Sigmoid colon (tissue), 7 donors: Measurements from ENCODE around the gene PPFIA3. TPM values are rescaled to one million over a fixed set of nuclear protein-coding genes. Genes with fewer than 3 reads are reported as not detected.
"Not testable (repeated sequence)": the region's sequence is repeated elsewhere in the genome, so short reads cannot be mapped to it uniquely, and the experiment has no call there.

ENCODE experiments used
- DNase-seq: peaks from one replicate; pipeline ENCODE4 v3.0.0-alpha.2; 2019
- H3K27ac ChIP-seq, 4 donors: fragments of 200-600 bp; sonication (generic); one replicate each; pipeline ENCODE4 v1.5.1; 2016 to 2019; ENCODE audit warnings: mild to moderate bottlenecking in 1 of 4
- H3K27me3 ChIP-seq, 3 donors: fragments of 200-600 bp; sonication (generic); one replicate each; pipeline ENCODE4 v1.5.1; 2019; ENCODE audit warnings: mild to moderate bottlenecking in 1 of 3
- H3K36me3 ChIP-seq, 4 donors: fragments of 200-600 bp; sonication (generic); one replicate each; pipeline ENCODE4 v1.5.1; 2016 to 2019
- H3K4me1 ChIP-seq, 4 donors: fragments of 200-600 bp; sonication (generic); one replicate each; pipeline ENCODE4 v1.5.1; 2017 to 2019
- H3K4me3 ChIP-seq, 4 donors: fragments of 200-600 bp; sonication (generic); one replicate each; pipeline ENCODE4 v1.5.1; 2017 to 2019; ENCODE audit warnings: mild to moderate bottlenecking in 2 of 4, moderate library complexity in 1 of 4
- H3K9me3 ChIP-seq, 4 donors: fragments of 200-600 bp in 3 of 4; sonication (generic) in 3 of 4; one replicate each; pipeline versions ENCODE4 v1.5.1 to v1.6.1; 2013 to 2019
- CTCF ChIP-seq, 4 experiments: fragments of 450-650 bp in 3 of 4; fragments of 200-600 bp in 1 of 4; IDR thresholded peaks; one replicate each; pipeline ENCODE4 v1.5.1; 2016 to 2019; ENCODE audit warnings: antibody characterized with exemption in 4 of 4, mild to moderate bottlenecking in 3 of 4, moderate library complexity in 2 of 4
- EP300 ChIP-seq, 4 donors: sonication (generic); formaldehyde crosslinking; IDR thresholded peaks; one replicate each; pipeline ENCODE4 v1.6.1; 2017; ENCODE audit warnings: antibody characterized with exemption in 4 of 4
- POLR2A ChIP-seq, 2 donors: fragments of 450-650 bp; IDR thresholded peaks; one replicate each; pipeline ENCODE4 v1.6.1; 2016; ENCODE audit warnings: antibody characterized with exemption in 2 of 2, mild to moderate bottlenecking in 2 of 2, moderate library complexity in 2 of 2
- POLR2AphosphoS5 ChIP-seq, 4 donors: sonication (generic); formaldehyde crosslinking; IDR thresholded peaks; one replicate each; pipeline ENCODE4 v1.6.1; 2017; ENCODE audit warnings: antibody characterized with exemption in 4 of 4
- WGBS, 2 donors: extraction: QIAGEN DNeasy Blood & Tissue Kit; methylation state at CpG; one replicate each; pipeline ENCODE4 v1.1.7; 2013; 5-methylcytosine and 5-hydroxymethylcytosine counted together
- intact Hi-C: fragments of 100-400 bp; cut with DNase I; formaldehyde crosslinking; loops from one replicate; pipeline ENCODE4 v1.15.1; 2023
- polyA plus RNA-seq, 3 donors: library from polyadenylated mRNA; stranded (reverse); fragments of 200-250 nt; gene quantifications; one replicate each; pipeline ENCODE4 v1.2.3, GENCODE V29; 2013
- total RNA-seq, 4 donors: library from RNA; depleted of rRNA; stranded (reverse); fragments of >200 nt; gene quantifications; one replicate each; pipeline ENCODE4 v1.1.0, GENCODE V29; 2016
- donor health status: healthy with polysubstance abuse.
- donor health status: Bipolar disorder and iron deficiency.
- donor health status: healthy.

PPFIA3 gene
- total and polyA plus RNA-seq, 7 donors, result 2.0 to 35.3 (median 3.9) TPM

DNA sequence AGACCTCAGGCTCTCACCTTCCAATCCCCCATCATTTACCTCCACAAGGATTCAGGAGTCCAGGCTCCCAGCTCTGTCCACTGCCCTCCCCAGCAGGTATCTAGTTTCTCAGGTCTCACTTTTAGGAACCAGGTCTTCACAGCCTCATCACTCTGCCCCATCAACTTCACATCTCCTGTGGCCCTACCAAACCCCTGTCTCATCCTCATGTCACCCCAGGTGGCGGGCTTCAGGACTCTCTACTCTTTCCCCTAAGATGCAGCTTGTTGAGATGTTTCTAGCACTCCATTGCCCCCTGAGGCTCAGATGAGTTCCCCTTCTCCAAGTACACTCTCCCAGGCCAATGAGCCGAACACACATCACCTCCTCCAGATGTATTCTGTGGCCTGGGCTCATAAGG lies 1.5 kb downstream of the PPFIA3 start:
- Histone ChIP-seq H3K4me3 (no peak overlapping the region), H3K27me3 (no peaks in the 10 kb centered on the region), H3K36me3 (no peaks in the 10 kb centered on the region), H3K4me1 (peaks cover 0 to 31% (median 26%) of the 10 kb centered on the region in 4 donors), H3K9me3 (no peaks in the 10 kb centered on the region), H3K27ac (no peak overlapping the region)
- 90 to 96% methylated on average over 2 of the region's 2 CpGs for WGBS, 2 donors
- no peak for DNase-seq
- intact Hi-C loops, result no loop called here
- no peak for TF ChIP-seq CTCF (IDR thresholded peaks at IDR 0.05)
- TF ChIP-seq POLR2AphosphoS5 (IDR thresholded peaks at IDR 0.05), result no peak
- TF ChIP-seq POLR2A (IDR thresholded peaks at IDR 0.05), result no peak
- TF ChIP-seq EP300 (IDR thresholded peaks at IDR 0.05), result no peak

- intact Hi-C loops, result not testable (repeated sequence)
Measured at GRCh38 chr19:49121841-49122240, 2.5 kb downstream of the PPFIA3 start.

DNA sequence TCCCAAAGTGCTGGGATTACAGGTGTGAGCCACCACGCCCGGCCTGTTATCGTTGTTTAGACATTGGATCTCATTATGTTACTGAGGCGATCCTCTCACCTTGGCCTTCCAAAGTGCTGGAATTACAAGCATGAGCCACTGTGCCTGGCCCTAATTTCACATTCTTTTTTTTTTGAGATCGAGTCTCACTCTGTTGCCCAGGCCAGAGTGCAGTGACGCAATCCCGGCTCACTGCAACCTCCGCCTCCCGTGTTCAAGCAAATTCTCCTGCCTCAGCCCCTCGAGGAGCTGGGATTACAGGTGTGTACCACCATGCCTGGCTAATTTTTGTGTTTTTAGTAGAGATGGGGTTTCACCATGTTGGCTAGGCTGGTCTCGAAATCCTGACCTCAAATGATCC lies 3.9 kb downstream of the PPFIA3 start:
- H3K36me3 ChIP-seq, intact Hi-C loops, H3K27ac ChIP-seq, DNase-seq, H3K9me3 ChIP-seq, H3K27me3 ChIP-seq, H3K4me3 ChIP-seq: not testable (repeated sequence)
- 84 to 93% methylated on average over 11 of the region's 11 CpGs for WGBS, 2 donors
- peaks cover 0 to 28% (median 23%) of the 10 kb centered on the region in 4 donors for H3K4me1 ChIP-seq

More at GRCh38 chr19:49121841-49122240, 2.5 kb downstream of the PPFIA3 start:
- H3K27me3 ChIP-seq, H3K4me3 ChIP-seq, H3K27ac ChIP-seq, DNase-seq, H3K9me3 ChIP-seq, H3K36me3 ChIP-seq: not testable (repeated sequence)
- 78 to 89% methylated on average over 10 of the region's 10 CpGs for WGBS, 2 donors
- peaks cover 0 to 31% (median 26%) of the 10 kb centered on the region in 4 donors for H3K4me1 ChIP-seq

DNA sequence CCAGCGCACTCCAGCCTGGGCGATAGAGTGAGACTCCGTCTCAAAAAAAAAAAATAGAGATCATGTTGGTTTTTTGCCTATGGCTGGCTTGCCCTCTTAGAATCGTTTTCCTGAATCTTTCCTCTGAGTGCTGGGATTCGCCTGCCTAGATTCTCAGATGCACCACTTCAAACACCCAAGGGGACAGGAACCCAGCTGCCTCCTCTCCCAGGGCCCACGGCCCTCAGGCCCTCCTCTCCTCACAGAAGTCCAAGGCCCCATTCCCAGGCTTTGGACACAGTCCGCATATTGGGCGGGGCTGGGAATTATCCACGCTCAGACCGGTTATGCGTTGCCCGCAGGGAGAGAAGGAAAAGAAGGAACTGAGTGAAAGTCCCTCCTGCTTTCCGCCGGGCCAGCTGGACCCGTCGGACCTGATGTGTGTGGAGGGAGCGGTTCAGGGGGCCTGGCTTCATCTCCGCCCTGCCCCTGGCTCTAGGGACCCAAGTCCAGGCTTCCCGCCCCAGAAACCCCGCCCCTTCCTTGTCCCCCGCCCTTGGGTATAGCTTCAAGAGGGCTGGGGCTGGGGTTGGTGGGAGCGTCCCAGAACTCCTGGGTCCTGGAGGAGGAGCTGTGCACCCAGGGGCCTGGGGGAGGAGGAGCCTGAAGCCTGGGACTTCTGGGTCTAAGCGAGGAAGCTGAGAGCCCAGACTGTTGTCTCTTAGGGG lies 5.8 kb downstream of the PPFIA3 start:
- DNase-seq, result no peak
- Histone ChIP-seq H3K27me3 (no peaks in the 10 kb centered on the region), H3K36me3 (no peaks in the 10 kb centered on the region), H3K9me3 (no peaks in the 10 kb centered on the region), H3K4me3 (no peak overlapping the region), H3K4me1 (peaks cover 0 to 22% (median 12%) of the 10 kb centered on the region in 4 donors), H3K27ac (no peak overlapping the region)
- WGBS, 2 donors, result 14 to 53% methylated on average over 23 of the region's 23 CpGs
- intact Hi-C loops, result no loop called here
- no peak for TF ChIP-seq POLR2A (IDR thresholded peaks at IDR 0.05)

DNA sequence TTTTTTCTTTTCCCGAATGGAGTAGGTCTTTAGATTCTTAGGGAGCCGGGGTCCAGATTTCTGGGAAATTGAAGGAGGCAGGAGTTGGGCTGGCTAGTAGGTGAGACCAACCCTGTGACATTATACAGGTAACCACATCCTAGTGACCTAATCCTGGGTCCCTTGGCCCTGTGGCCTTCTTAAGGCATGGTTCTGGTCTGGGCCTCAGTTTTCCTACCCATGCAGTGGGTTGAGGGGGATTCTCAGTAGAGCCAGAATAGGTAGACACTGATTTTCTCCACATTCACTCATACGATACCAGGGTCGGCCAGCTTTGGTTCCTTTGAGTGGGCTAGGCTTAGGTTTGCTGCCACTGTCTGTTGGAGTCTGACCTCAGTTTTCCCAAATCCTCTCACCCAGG lies 7.2 kb downstream of the PPFIA3 start:
- intact Hi-C loops, result no loop called here

GRCh38 chr19:49127225-49127624 lies 7.9 kb downstream of the PPFIA3 start:
- H3K27ac ChIP-seq, result peak overlapping the region in 3 of 4 donors; percentile 53 to 82 (median 77)
- DNase-seq, intact Hi-C loops, H3K36me3 ChIP-seq, H3K4me3 ChIP-seq, H3K27me3 ChIP-seq, H3K9me3 ChIP-seq: not testable (repeated sequence)
- peaks cover 0 to 18% (median 11%) of the 10 kb centered on the region in 4 donors for H3K4me1 ChIP-seq
- WGBS, 2 donors, result 96 to 97% methylated on average over 12 of the region's 12 CpGs

More for the DNA sequence above, 7.2 kb downstream of the PPFIA3 start:
- no peak for DNase-seq
- Histone ChIP-seq H3K27ac (no peak overlapping the region), H3K9me3 (no peaks in the 10 kb centered on the region), H3K27me3 (no peaks in the 10 kb centered on the region), H3K4me1 (peaks cover 0 to 18% (median 11%) of the 10 kb centered on the region in 4 donors), H3K36me3 (no peaks in the 10 kb centered on the region), H3K4me3 (no peak overlapping the region)
- no peak for TF ChIP-seq CTCF (IDR thresholded peaks at IDR 0.05)
- no peak for TF ChIP-seq POLR2A (IDR thresholded peaks at IDR 0.05)
- TF ChIP-seq POLR2AphosphoS5 (IDR thresholded peaks at IDR 0.05), result no peak
- no peak for TF ChIP-seq EP300 (IDR thresholded peaks at IDR 0.05)
- 82 to 87% methylated on average over 4 of the region's 4 CpGs for WGBS, 2 donors
